ENCODE data around the gene VIPR1. TPM values are rescaled to one million over a fixed set of nuclear protein-coding genes. Genes with fewer than 3 reads are reported as not detected.

The VIPR1 gene
- total and polyA plus RNA-seq, 2 donors from 2014 or later = 4.9 to 5.3 TPM

- peaks cover 0 to 2% (median 0%) of the 10 kb centered on the region in 3 donors for H3K4me1 ChIP-seq (ENCODE audit: control insufficient read depth in 2 of 3, insufficient read depth in 2 of 3, low read depth in 1 of 3, low read length in 3 of 3)
- intact Hi-C loops (cut with DNase I) = no loop called here
- no peak for FAIRE-seq
- no peaks in the 10 kb centered on the region for H3K9me3 ChIP-seq (ENCODE audit: control insufficient read depth in 2 of 3, insufficient read depth in 1 of 3, low read length in 3 of 3)
- no peaks in the 10 kb centered on the region for H3K27me3 ChIP-seq (ENCODE audit: control insufficient read depth, insufficient read depth, low read length)
- no peaks in the 10 kb centered on the region for H3K36me3 ChIP-seq (ENCODE audit: control insufficient read depth in 2 of 3, insufficient read depth in 3 of 3, low read length in 3 of 3)
- H3K27ac ChIP-seq (ENCODE audit: low read depth in 2 of 2, low read length in 2 of 2) = no peak overlapping the region
- no peak for TF ChIP-seq CTCF (IDR thresholded peaks at IDR 0.05; ENCODE audit: borderline replicate concordance, extremely low read depth, insufficient read depth)
- no peak overlapping the region for H3K9ac ChIP-seq (ENCODE audit: low read length in 3 of 3)
- H3K4me3 ChIP-seq (ENCODE audit: low read length in 3 of 3) = no peak overlapping the region
- peak in 1 of 5 donors; percentile 66 for DNase-seq
These were observed 29.1 kb upstream of the VIPR1 start for GRCh38 chr3:42473083-42473932.

GRCh38 chr3:42476225-42477125 lies 26.0 kb upstream of the VIPR1 start:
- intact Hi-C loops (cut with DNase I) = no loop called here
- Histone ChIP-seq H3K9me3 (ENCODE audit: control insufficient read depth in 2 of 3, insufficient read depth in 1 of 3, low read length in 3 of 3) (peaks cover 0 to 6% (median 4%) of the 10 kb centered on the region in 3 donors), H3K4me3 (ENCODE audit: low read length in 3 of 3) (no peak overlapping the region), H3K27me3 (ENCODE audit: control insufficient read depth, insufficient read depth, low read length) (no peaks in the 10 kb centered on the region), H3K9ac (ENCODE audit: low read length in 3 of 3) (no peak overlapping the region), H3K27ac (ENCODE audit: low read depth in 2 of 2, low read length in 2 of 2) (peak overlapping the region in 1 of 2 donors; percentile 27), H3K36me3 (ENCODE audit: control insufficient read depth in 2 of 3, insufficient read depth in 3 of 3, low read length in 3 of 3) (no peaks in the 10 kb centered on the region), H3K4me1 (ENCODE audit: control insufficient read depth in 2 of 3, insufficient read depth in 2 of 3, low read depth in 1 of 3, low read length in 3 of 3) (peaks cover 0 to 2% (median 0%) of the 10 kb centered on the region in 3 donors)
- DNase-seq = peak in 4 of 5 donors; percentile 49 to 89 (median 56)
- TF ChIP-seq CTCF (IDR thresholded peaks at IDR 0.05; ENCODE audit: borderline replicate concordance, extremely low read depth, insufficient read depth) = no peak
- FAIRE-seq = no peak

- intact Hi-C loops (cut with DNase I) = no loop called here
- peaks cover 0 to 6% (median 4%) of the 10 kb centered on the region in 3 donors for H3K9me3 ChIP-seq (ENCODE audit: control insufficient read depth in 2 of 3, insufficient read depth in 1 of 3, low read length in 3 of 3)
- H3K36me3 ChIP-seq (ENCODE audit: control insufficient read depth in 2 of 3, insufficient read depth in 3 of 3, low read length in 3 of 3) = no peaks in the 10 kb centered on the region
- H3K27me3 ChIP-seq (ENCODE audit: control insufficient read depth, insufficient read depth, low read length) = no peaks in the 10 kb centered on the region
- H3K4me1 ChIP-seq (ENCODE audit: control insufficient read depth in 2 of 3, insufficient read depth in 2 of 3, low read depth in 1 of 3, low read length in 3 of 3) = peaks cover 0 to 2% (median 0%) of the 10 kb centered on the region in 3 donors
- no peak for DNase-seq
- no peak for TF ChIP-seq CTCF (IDR thresholded peaks at IDR 0.05; ENCODE audit: borderline replicate concordance, extremely low read depth, insufficient read depth)
- H3K27ac ChIP-seq (ENCODE audit: low read depth in 2 of 2, low read length in 2 of 2) = no peak overlapping the region
- no peak overlapping the region for H3K4me3 ChIP-seq (ENCODE audit: low read length in 3 of 3)
- H3K9ac ChIP-seq (ENCODE audit: low read length in 3 of 3) = no peak overlapping the region
- no peak for FAIRE-seq
These were observed 24.7 kb upstream of the VIPR1 start for GRCh38 chr3:42477696-42478095.

All from kidney (tissue), 14 donors.